Effector memory CD8-positive, alpha-beta T cell (primary cell): ENCODE measurements around the gene ZNF860.

Experiments
- ATAC-seq: fragments of 150-1000 bp; cut with Tn5 transposase; replicated peaks from 2 replicates; pipeline ENCODE4 v1.10.0; 2021; ENCODE audit warnings: mild to moderate bottlenecking, moderate library complexity
- DNase-seq, 3 experiments: peaks; one replicate each; pipeline ENCODE4 v3.0.0; 2021
- H3K27ac Mint-ChIP-seq, 2 donors: one replicate each; pipeline ENCODE4 v1.8.0; 2022; ENCODE audit warnings: mild to moderate bottlenecking in 2 of 2, mixed read lengths in 2 of 2, moderate library complexity in 2 of 2
- H3K27me3 Mint-ChIP-seq, 2 donors: one replicate each; pipeline ENCODE4 v1.8.0; 2022; ENCODE audit warnings: mixed read lengths in 2 of 2
- H3K36me3 Mint-ChIP-seq: one replicate; pipeline ENCODE4 v1.8.0; 2022; ENCODE audit warnings: mild to moderate bottlenecking, moderate library complexity, mixed read lengths; ENCODE audit not compliant: insufficient read depth
- H3K4me1 Mint-ChIP-seq, 2 donors: one replicate each; pipeline ENCODE4 v1.8.0; 2022; ENCODE audit warnings: low read depth in 2 of 2, mixed read lengths in 2 of 2
- H3K4me3 Mint-ChIP-seq, 2 donors: one replicate each; pipeline ENCODE4 v1.8.0; 2022; ENCODE audit warnings: mild to moderate bottlenecking in 2 of 2, mixed read lengths in 2 of 2, moderate library complexity in 2 of 2
- H3K9me3 Mint-ChIP-seq, 2 donors: one replicate each; pipeline ENCODE4 v1.8.0; 2022; ENCODE audit warnings: mixed read lengths in 2 of 2
- total RNA-seq, 9 experiments: gene quantifications; one replicate each; lab custom pipeline; 2026; lab: John Stamatoyannopoulos, UW

The ZNF860 gene
- total RNA-seq, result 0 to 0.28 (median 0) reads per million in 9 experiments

DNA sequence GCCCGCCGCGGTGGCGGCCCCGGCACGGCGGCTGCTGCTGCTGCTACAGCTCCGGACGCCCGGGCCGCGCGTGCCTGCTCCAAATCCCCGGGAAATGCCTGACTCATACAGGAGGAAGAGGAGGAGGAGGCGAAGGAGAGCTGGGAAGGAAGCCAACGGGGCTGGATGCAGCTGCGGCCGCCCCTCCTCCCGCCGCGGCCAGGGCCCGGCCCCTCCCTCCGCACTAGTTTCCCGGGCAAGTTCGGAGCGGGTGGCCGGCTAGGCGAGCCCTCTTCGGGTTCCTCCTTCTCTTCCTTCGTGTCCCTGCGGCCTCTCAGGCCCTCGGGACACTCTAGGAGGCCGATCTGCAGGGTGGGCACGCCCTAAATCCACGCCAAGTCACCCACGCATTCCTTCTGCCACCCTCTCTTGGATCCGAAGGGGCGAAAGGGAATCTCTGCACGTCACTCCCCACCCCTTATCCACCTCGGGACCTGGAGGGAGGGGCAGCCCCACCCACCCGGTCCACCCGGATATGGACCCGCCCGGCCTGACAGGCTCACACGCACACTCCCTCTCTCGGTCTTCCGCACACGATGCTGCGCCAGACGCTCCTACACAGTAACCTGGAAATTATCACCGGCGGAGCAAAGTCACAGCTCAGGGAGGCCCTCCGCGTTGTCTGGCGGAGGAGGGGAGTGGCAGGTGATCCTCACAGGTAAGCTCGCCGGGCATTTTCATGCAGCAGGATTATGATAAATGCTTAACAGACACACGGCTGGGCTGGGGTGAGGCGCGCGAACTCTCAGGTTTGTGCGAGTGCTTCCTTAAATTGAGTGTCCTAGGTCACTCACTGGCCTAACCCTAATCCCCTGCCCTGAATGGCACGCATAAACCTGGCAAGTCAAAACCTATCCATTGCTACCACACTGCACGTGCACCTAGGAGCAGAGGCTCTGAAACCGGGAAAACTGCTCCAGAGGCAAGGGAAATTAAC, at the start of gene ZNF860, which contains the start of gene OSBPL10:
ZNF860 (plus strand) TSS at position 545 of the 976 bp plus-strand sequence. CDS start 7,330 bp downstream, outside the sequence.
OSBPL10 (minus strand) TSS at position 57 of the 976 bp plus-strand sequence. CDS start 83 bp downstream, outside the sequence.
- Mint-ChIP-seq H3K4me3 (peak within 1 kb of the TSS; percentile 77 to 88), H3K27me3 (peaks cover 53 to 80% of the 10 kb centered on the region in 2 donors), H3K27ac (no peak within 1 kb of the TSS), H3K36me3 (no peaks in the 10 kb centered on the region), H3K9me3 (no peaks in the 10 kb centered on the region), H3K4me1 (peaks cover 5 to 13% of the 10 kb centered on the region in 2 donors)
- peak; percentile 57 for ATAC-seq
- DNase-seq, result no peak

GRCh38 chr3:31932990-31933389, 48.6 kb upstream of the ZNF860 start:
- Mint-ChIP-seq H3K4me3 (no peak overlapping the region), H3K9me3 (no peaks in the 10 kb centered on the region), H3K4me1 (no peaks in the 10 kb centered on the region), H3K27ac (no peak overlapping the region), H3K27me3 (peaks cover under 1 to 2% of the 10 kb centered on the region in 2 donors), H3K36me3 (no peaks in the 10 kb centered on the region)
- DNase-seq, result no peak
- ATAC-seq, result no peak

DNA sequence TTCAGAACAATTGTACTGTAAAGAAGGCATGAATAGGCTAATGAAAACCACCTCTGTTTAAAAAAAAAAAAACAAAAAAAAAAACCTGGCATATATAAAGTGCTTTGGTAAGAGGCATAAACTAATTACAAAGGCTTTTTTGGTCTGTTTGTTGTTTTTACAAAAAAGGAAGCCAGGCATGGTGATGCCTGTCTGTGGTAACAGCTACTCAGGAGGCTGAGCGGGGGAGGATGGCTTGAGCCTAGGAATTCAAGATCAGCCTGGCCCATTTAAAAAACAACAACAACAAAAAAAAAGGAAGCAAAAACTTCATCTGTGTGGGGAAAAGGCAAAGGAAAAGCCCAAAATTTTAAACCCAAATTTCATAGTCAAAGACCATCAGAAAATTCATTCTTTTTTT, 47.5 kb upstream of the ZNF860 start:
- H3K36me3 Mint-ChIP-seq, result no peaks in the 10 kb centered on the region
- H3K4me1 Mint-ChIP-seq, result no peaks in the 10 kb centered on the region
- H3K27me3 Mint-ChIP-seq, result no peaks in the 10 kb centered on the region
- no peak overlapping the region for H3K27ac Mint-ChIP-seq
- no peak for DNase-seq
- H3K9me3 Mint-ChIP-seq, result no peaks in the 10 kb centered on the region
- no peak for ATAC-seq
- no peak overlapping the region for H3K4me3 Mint-ChIP-seq

DNA sequence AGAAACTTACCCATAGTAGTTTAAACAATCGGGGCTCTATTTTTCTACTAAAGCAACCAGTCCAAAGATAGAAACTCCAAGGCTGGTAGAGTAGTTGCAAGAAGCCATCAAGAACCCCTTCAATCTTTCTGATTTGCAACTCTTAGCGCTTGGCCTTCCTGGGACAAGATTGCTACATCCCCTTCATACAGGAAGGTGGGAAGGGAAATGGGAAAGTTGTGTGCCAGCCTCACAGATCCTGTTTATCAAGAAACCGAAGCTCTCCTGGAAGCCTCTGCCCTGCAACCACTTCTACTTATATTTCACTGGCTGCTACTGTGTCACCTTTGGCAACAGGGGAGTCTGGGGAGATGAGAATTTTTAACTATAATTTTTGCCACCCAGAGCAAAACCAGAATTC, 46.7 kb upstream of the ZNF860 start:
- Mint-ChIP-seq H3K36me3 (no peaks in the 10 kb centered on the region), H3K27me3 (no peaks in the 10 kb centered on the region), H3K9me3 (no peaks in the 10 kb centered on the region), H3K4me3 (no peak overlapping the region), H3K27ac (no peak overlapping the region), H3K4me1 (no peaks in the 10 kb centered on the region)
- DNase-seq (no peak), ATAC-seq (no peak)

GRCh38 chr3:31936420-31937060, 45.0 kb upstream of the ZNF860 start:
- no peaks in the 10 kb centered on the region for H3K9me3 Mint-ChIP-seq
- H3K27me3 Mint-ChIP-seq, result no peaks in the 10 kb centered on the region
- H3K27ac Mint-ChIP-seq, result no peak overlapping the region
- no peaks in the 10 kb centered on the region for H3K36me3 Mint-ChIP-seq
- DNase-seq (no peak), ATAC-seq (no peak)
- H3K4me1 Mint-ChIP-seq, result no peaks in the 10 kb centered on the region
- H3K4me3 Mint-ChIP-seq, result no peak overlapping the region

- Mint-ChIP-seq H3K27ac (no peak overlapping the region), H3K9me3 (no peaks in the 10 kb centered on the region), H3K4me3 (no peak overlapping the region), H3K36me3 (no peaks in the 10 kb centered on the region), H3K27me3 (no peaks in the 10 kb centered on the region), H3K4me1 (no peaks in the 10 kb centered on the region)
- ATAC-seq (no peak), DNase-seq (no peak)
Measured at GRCh38 chr3:31937225-31937624, 44.3 kb upstream of the ZNF860 start.

DNA sequence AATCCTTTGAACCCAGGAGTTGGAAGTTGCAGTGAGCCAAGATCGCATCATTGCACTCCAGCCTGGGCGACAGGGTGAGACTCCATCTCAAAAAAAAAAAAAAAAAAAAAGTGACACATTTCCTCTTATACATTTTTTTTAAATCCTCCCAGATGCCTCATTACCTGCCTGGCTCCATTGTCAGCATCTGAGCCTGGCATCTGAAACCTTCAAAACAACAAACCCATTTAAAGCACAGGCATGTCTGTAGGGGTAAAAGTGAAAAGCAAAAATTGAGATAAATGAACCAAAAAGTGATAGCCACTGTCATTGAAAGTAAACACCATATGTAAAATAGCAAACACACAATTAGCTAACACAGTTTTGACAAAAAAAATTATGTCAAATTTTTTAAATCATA, 39.1 kb upstream of the ZNF860 start:
- Mint-ChIP-seq H3K27me3 (peaks cover 16 to 19% of the 10 kb centered on the region in 2 donors), H3K9me3 (no peaks in the 10 kb centered on the region), H3K4me1 (no peaks in the 10 kb centered on the region), H3K4me3 (no peak overlapping the region), H3K27ac (no peak overlapping the region), H3K36me3 (no peaks in the 10 kb centered on the region)
- DNase-seq (no peak), ATAC-seq (no peak)

DNA sequence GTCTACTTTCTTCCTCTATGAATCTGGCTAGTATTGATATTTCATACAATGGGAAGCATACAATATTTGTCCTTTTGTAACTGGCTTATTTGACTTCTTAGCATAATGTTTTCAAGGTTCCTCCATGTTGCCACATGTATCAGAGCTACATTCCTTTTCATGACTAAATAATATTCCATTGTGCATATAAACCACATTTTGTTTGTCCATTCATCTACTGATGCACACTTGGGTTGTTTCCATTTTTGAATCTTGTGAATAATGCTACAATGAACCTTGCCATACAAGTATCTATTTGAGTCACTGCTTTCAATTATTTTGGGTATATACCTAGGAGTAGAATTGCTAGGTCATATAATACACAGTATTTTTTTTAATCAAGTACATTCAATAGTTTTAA, 38.5 kb upstream of the ZNF860 start:
- peaks cover 16 to 25% of the 10 kb centered on the region in 2 donors for H3K27me3 Mint-ChIP-seq
- no peak for DNase-seq
- no peaks in the 10 kb centered on the region for H3K9me3 Mint-ChIP-seq
- no peak for ATAC-seq
- H3K4me3 Mint-ChIP-seq, result no peak overlapping the region
- H3K4me1 Mint-ChIP-seq, result no peaks in the 10 kb centered on the region
- no peaks in the 10 kb centered on the region for H3K36me3 Mint-ChIP-seq
- no peak overlapping the region for H3K27ac Mint-ChIP-seq

- Mint-ChIP-seq H3K36me3 (no peaks in the 10 kb centered on the region), H3K9me3 (no peaks in the 10 kb centered on the region), H3K27ac (no peak overlapping the region), H3K27me3 (peaks cover 16 to 27% of the 10 kb centered on the region in 2 donors), H3K4me1 (no peaks in the 10 kb centered on the region), H3K4me3 (no peak overlapping the region)
- ATAC-seq (no peak), DNase-seq (no peak)
Measured at GRCh38 chr3:31945738-31946052, 35.9 kb upstream of the ZNF860 start.

DNA sequence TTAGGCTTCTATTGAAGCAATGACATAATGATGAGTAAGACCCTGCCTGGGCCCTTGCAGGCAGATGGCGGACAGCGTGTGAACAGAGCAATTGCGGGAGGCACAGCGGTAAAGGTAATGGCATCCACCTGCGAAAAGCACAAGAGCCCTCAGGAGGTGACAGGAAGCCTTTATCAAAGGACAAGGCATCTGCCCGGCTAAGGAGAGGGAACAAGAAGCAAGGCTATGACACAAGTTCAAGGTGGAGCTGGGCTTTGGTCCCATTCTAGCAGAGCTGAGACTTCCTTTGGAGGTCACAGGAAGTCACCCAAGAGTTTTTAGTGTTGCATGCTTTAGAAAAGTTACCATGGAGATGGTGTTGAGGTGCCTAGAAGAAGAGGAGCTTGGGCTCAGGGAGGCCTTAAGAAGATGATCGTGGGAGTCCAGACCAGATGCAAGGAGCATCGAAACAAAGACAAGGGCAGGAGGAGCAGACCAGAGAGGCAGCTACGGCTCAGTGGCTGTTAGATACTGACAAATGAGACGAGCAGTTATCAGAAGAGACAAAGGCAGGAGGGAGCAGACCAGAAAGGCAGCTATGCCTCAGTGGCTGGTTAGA, 35.0 kb upstream of the ZNF860 start:
- DNase-seq, result no peak
- H3K36me3 Mint-ChIP-seq, result no peaks in the 10 kb centered on the region
- H3K9me3 Mint-ChIP-seq, result no peaks in the 10 kb centered on the region

DNA sequence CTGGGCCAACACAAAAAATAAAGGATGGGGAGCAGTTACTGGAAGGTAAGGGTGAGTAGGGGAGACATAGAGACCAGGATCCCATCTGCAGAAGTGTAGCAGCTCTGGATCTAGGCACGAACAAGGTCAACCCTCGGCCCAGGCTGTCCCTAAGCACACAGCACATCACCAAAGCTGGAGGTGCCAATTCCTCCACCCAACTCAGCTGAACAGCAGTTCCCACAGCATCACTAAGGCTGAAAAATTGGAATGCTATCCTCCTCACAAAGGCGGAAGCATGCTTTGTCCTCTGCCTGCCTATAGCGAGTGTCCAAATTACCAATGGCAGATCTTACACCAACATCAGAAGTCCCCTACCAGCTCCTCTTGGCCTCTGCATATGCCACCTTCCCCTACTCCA, 34.4 kb upstream of the ZNF860 start:
- ATAC-seq (no peak), DNase-seq (no peak)
- Mint-ChIP-seq H3K9me3 (no peaks in the 10 kb centered on the region), H3K4me1 (peaks cover 0 to under 1% of the 10 kb centered on the region in 2 donors), H3K27ac (no peak overlapping the region), H3K27me3 (peaks cover 16 to 27% of the 10 kb centered on the region in 2 donors), H3K36me3 (no peaks in the 10 kb centered on the region), H3K4me3 (no peak overlapping the region)

More for the DNA sequence above, 35.0 kb upstream of the ZNF860 start:
- peaks cover 16 to 27% of the 10 kb centered on the region in 2 donors for H3K27me3 Mint-ChIP-seq
- no peak overlapping the region for H3K27ac Mint-ChIP-seq
- H3K4me1 Mint-ChIP-seq, result no peaks in the 10 kb centered on the region
- H3K4me3 Mint-ChIP-seq, result no peak overlapping the region
- no peak for ATAC-seq

GRCh38 chr3:31947671-31948091, 33.9 kb upstream of the ZNF860 start:
- ATAC-seq (no peak), DNase-seq (no peak)
- no peaks in the 10 kb centered on the region for H3K9me3 Mint-ChIP-seq
- no peak overlapping the region for H3K4me3 Mint-ChIP-seq
- peaks cover 0 to 3% of the 10 kb centered on the region in 2 donors for H3K4me1 Mint-ChIP-seq
- no peak overlapping the region for H3K27ac Mint-ChIP-seq
- no peaks in the 10 kb centered on the region for H3K36me3 Mint-ChIP-seq
- H3K27me3 Mint-ChIP-seq, result peaks cover 13 to 32% of the 10 kb centered on the region in 2 donors

DNA sequence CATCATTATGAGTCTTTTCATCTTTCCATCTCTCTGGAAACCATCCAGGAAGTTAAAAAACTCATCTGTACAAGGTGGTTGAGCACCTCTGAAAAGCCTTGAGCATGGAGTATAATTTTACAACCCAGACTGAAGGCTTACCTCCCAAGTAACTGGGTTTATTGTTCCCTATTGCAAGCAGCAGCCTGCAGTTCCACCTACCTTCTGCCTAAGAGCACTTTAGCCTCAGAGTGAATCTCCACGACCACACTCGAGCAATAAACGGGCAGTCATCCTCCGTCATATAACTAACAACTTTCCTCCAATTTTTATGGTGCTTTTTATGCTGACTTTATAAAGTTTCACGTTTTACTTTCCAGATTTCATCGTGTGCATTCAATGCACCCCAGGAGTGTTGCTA, 33.3 kb upstream of the ZNF860 start:
- peaks cover 0 to 3% of the 10 kb centered on the region in 2 donors for H3K4me1 Mint-ChIP-seq
- H3K36me3 Mint-ChIP-seq, result no peaks in the 10 kb centered on the region
- DNase-seq, result no peak

More for the DNA sequence above, 33.3 kb upstream of the ZNF860 start:
- H3K4me3 Mint-ChIP-seq, result no peak overlapping the region
- peaks cover 11 to 35% of the 10 kb centered on the region in 2 donors for H3K27me3 Mint-ChIP-seq
- no peak for ATAC-seq
- no peaks in the 10 kb centered on the region for H3K9me3 Mint-ChIP-seq
- no peak overlapping the region for H3K27ac Mint-ChIP-seq
